ENCODE results near the gene PPP1R11. TPM values are rescaled to one million over a fixed set of nuclear protein-coding genes. Genes with fewer than 3 reads are reported as not detected.

Gene PPP1R11
- total and polyA plus RNA-seq, 2 of the 4 experiments (the other 2 are of a cell fraction), result 15.6 to 46.0 TPM

DNA sequence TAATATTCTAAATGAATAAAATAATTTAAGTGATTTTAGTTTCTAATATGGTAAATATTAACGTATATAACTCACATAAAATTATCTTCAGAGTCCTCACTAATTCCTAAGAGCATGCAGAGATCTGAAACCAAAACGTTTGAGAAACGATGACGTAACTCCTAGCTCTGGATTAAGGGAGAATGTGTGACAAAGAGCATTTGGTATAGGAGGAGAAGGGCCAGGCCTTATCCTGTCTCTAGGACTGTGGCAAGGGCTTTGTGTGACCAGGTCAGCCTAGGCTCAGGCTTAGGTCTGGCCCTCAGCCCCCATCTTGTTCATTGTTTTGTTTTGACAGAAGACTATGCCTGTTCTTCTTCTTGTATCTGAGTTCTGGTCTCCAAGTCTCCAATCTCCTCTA, 25.2 kb upstream of the PPP1R11 start:
- Histone ChIP-seq H3K9me3 (ENCODE audit: control insufficient read depth, insufficient read depth, low read length) (no peaks in the 10 kb centered on the region), H3K27ac (ENCODE audit: insufficient read depth, low read length) (no peak overlapping the region), H3K9me1 (ENCODE audit: insufficient read depth, low read length) (peaks cover 8% of the 10 kb centered on the region), H3K4me1 (ENCODE audit: control insufficient read depth, insufficient read depth, low read length) (peaks cover 6% of the 10 kb centered on the region), H3K23ac (ENCODE audit: low read depth, low read length) (no peak overlapping the region), H3K4ac (ENCODE audit: low read depth, low read length) (no peak overlapping the region), H3K14ac (replicated peaks; ENCODE audit: low read depth, low read length) (no peak overlapping the region), H4K5ac (ENCODE audit: low read depth, low read length) (no peak overlapping the region), H3K18ac (ENCODE audit: low read depth, low read length) (no peak overlapping the region), H3K4me3 (ENCODE audit: insufficient read depth, low read depth, low read length) (no peak overlapping the region), H2BK15ac (ENCODE audit: low read depth, low read length) (no peak overlapping the region), H2BK20ac (ENCODE audit: low read depth, low read length) (no peak overlapping the region), H3K4me2 (ENCODE audit: low read depth, low read length) (no peak overlapping the region; the same call in 1 of the 2 replicates), H3K56ac (ENCODE audit: extremely low read depth, insufficient read depth, low read length) (no peak overlapping the region), H2BK5ac (ENCODE audit: low read depth, low read length, poor library complexity, severe bottlenecking) (no peak overlapping the region), H2AK5ac (ENCODE audit: low read depth, low read length) (no peak overlapping the region), H3K36me3 (ENCODE audit: control insufficient read depth, insufficient read depth, low read length) (no peaks in the 10 kb centered on the region), H2AK9ac (replicated peaks; ENCODE audit: low read depth, low read length, poor library complexity) (no peak overlapping the region), H4K20me1 (ENCODE audit: insufficient read depth, low read length) (no peaks in the 10 kb centered on the region; the same call in 1 of the 2 replicates), H2AFZ (replicated peaks; ENCODE audit: low read length, poor library complexity) (no peak overlapping the region), H3K9ac (ENCODE audit: low read depth, low read length) (no peak overlapping the region), H3K27me3 (ENCODE audit: control insufficient read depth, insufficient read depth, low read length) (no peaks in the 10 kb centered on the region), H4K8ac (ENCODE audit: low read depth in 2 of 2, low read length in 2 of 2) (no peak overlapping the region), H2BK120ac (ENCODE audit: low read depth, low read length) (no peak overlapping the region), H3K79me1 (ENCODE audit: low read depth in 1 of 2, low read length in 2 of 2) (no peaks in the 10 kb centered on the region; a peak in 1 of 4 replicates), H4K91ac (ENCODE audit: insufficient read depth, low read depth, low read length) (no peak overlapping the region)
- no CpG with 5 or more reads among the region's 4 CpGs for WGBS, 2 experiments (ENCODE audit: extremely low coverage in 2 of 2, insufficient read length in 1 of 2)
- ChIA-PET POLR2A (ENCODE audit: unreplicated experiment) (no interaction called here), CTCF (no interaction called here)
- in situ Hi-C loops (cut with MboI; ENCODE audit: low sequenced_read_pairs), result no loop called here
- no peak for DNase-seq
- no peak for ATAC-seq (ENCODE audit: low read depth)
- dilution Hi-C loops (cut with HindIII; ENCODE audit: low sequenced_read_pairs, unreplicated experiment), result no loop called here
- no TSS peak for BruUV-seq (replicated peaks)
- intact Hi-C loops (cut with micrococcal nuclease), result no loop called here
- TF ChIP-seq CEBPB (IDR thresholded peaks at IDR 0.05; ENCODE audit: low read depth, low read length), result peak; percentile 29; the same call in 1 of the 2 replicates
- no peak for TF ChIP-seq RCOR1 (IDR thresholded peaks at IDR 0.05; ENCODE audit: insufficient replicate concordance, low read length)

All from IMR-90 (cell line).